GM19043 (cell line): Measurements from ENCODE around the gene ZNF697.
A peak's percentile ranks its signal among the peaks of the same experiment; 100 is the strongest.
"Not testable (repeated sequence)": the region's sequence is repeated elsewhere in the genome, so short reads cannot be mapped to it uniquely, and the experiment has no call there.

Source experiments
- ATAC-seq: cut with Tn5 transposase; IDR thresholded peaks from one replicate; pipeline ENCODE4 v1.9.1; 2021; ENCODE audit warnings: low read depth; ENCODE audit not compliant: unreplicated experiment

ZNF697 gene

GRCh38 chr1:119633575-119633974 is 14.5 kb downstream of the ZNF697 start:
- no peak for ATAC-seq

GRCh38 chr1:119632841-119633240 is 15.2 kb downstream of the ZNF697 start:
- no peak for ATAC-seq

GRCh38 chr1:119632103-119632490 is 16.0 kb downstream of the ZNF697 start:
- ATAC-seq, result no peak

- ATAC-seq, result peak; percentile 39
These were observed 16.5 kb downstream of the ZNF697 start for GRCh38 chr1:119631433-119632102.

- ATAC-seq, result no peak
These were observed 17.0 kb downstream of the ZNF697 start for GRCh38 chr1:119631086-119631432.

GRCh38 chr1:119626841-119627240 is 21.2 kb downstream of the ZNF697 start:
- ATAC-seq, result no peak

GRCh38 chr1:119626011-119626545 is 22.0 kb downstream of the ZNF697 start:
- no peak for ATAC-seq

GRCh38 chr1:119623678-119624077 is 24.4 kb downstream of the ZNF697 start:
- ATAC-seq, result no peak

GRCh38 chr1:119623193-119623515 is 24.9 kb downstream of the ZNF697 start:
- ATAC-seq, result no peak

- no peak for ATAC-seq
These were observed 25.5 kb downstream of the ZNF697 start for GRCh38 chr1:119622311-119623192.

GRCh38 chr1:119621705-119622104 is 26.4 kb downstream of the ZNF697 start:
- no peak for ATAC-seq

- ATAC-seq, result no peak
These were observed 30.0 kb downstream of the ZNF697 start for GRCh38 chr1:119617751-119618691.

- not testable (repeated sequence) for ATAC-seq
These were observed 31.3 kb downstream of the ZNF697 start for GRCh38 chr1:119616748-119617147.

GRCh38 chr1:119615100-119615499 is 33.0 kb downstream of the ZNF697 start:
- ATAC-seq, result not testable (repeated sequence)

GRCh38 chr1:119613769-119614720 is 34.0 kb downstream of the ZNF697 start:
- ATAC-seq, result peak; percentile 82

- no peak for ATAC-seq
These were observed 36.4 kb downstream of the ZNF697 start for GRCh38 chr1:119611701-119612113.

- not testable (repeated sequence) for ATAC-seq
These were observed 39.2 kb downstream of the ZNF697 start for GRCh38 chr1:119608816-119609215.

- not testable (repeated sequence) for ATAC-seq
These were observed 40.8 kb downstream of the ZNF697 start for GRCh38 chr1:119607087-119607807.

- ATAC-seq, result no peak
These were observed 41.7 kb downstream of the ZNF697 start for GRCh38 chr1:119606394-119606793.
